ENCODE measurements around the gene IQCB1. TPM values are rescaled to one million over a fixed set of nuclear protein-coding genes. Genes with fewer than 3 reads are reported as not detected.
"Not testable (repeated sequence)": the region's sequence is repeated elsewhere in the genome, so short reads cannot be mapped to it uniquely, and the experiment has no call there.

IQCB1 gene
- total RNA-seq, 4 donors from 2014 or later, result 16.9 to 27.5 (median 19.9) TPM

GRCh38 chr3:121747976-121748375 lies 86.9 kb downstream of the IQCB1 start:
- TF ChIP-seq CTCF (IDR thresholded peaks at IDR 0.05), result no peak
- ATAC-seq (ENCODE audit: low FRiP score) (no peak), DNase-seq (ENCODE audit: low spot score) (no peak)

GRCh38 chr3:121743106-121743505 lies 91.8 kb downstream of the IQCB1 start:
- not testable (repeated sequence) for ATAC-seq (ENCODE audit: low FRiP score); DNase-seq (ENCODE audit: low spot score)

GRCh38 chr3:121740896-121741295 lies 94.0 kb downstream of the IQCB1 start:
- TF ChIP-seq CTCF (IDR thresholded peaks at IDR 0.05), result no peak
- ATAC-seq (ENCODE audit: low FRiP score) (no peak), DNase-seq (ENCODE audit: low spot score) (no peak)

GRCh38 chr3:121739902-121740301 lies 95.0 kb downstream of the IQCB1 start:
- ATAC-seq (ENCODE audit: low FRiP score) (no peak), DNase-seq (ENCODE audit: low spot score) (no peak)
- TF ChIP-seq CTCF (IDR thresholded peaks at IDR 0.05), result no peak

GRCh38 chr3:121737644-121738043 lies 97.2 kb downstream of the IQCB1 start:
- no peak for TF ChIP-seq CTCF (IDR thresholded peaks at IDR 0.05)
- ATAC-seq (ENCODE audit: low FRiP score), result no peak

GRCh38 chr3:121736112-121736511 lies 98.7 kb downstream of the IQCB1 start:
- no peak for TF ChIP-seq CTCF (IDR thresholded peaks at IDR 0.05)
- ATAC-seq (ENCODE audit: low FRiP score), result no peak
- no peak for DNase-seq (ENCODE audit: low spot score)

More at GRCh38 chr3:121737644-121738043, 97.2 kb downstream of the IQCB1 start:
- no peak for DNase-seq (ENCODE audit: low spot score)

- no peak for DNase-seq (ENCODE audit: low spot score)
- no peak for TF ChIP-seq CTCF (IDR thresholded peaks at IDR 0.05)
Measured at GRCh38 chr3:121735047-121735696, 99.7 kb downstream of the IQCB1 start.

More at GRCh38 chr3:121735047-121735696, 99.7 kb downstream of the IQCB1 start:
- no peak for ATAC-seq (ENCODE audit: low FRiP score)
